ENCODE measurements around the gene TTLL12. TPM values are rescaled to one million over a fixed set of nuclear protein-coding genes. Genes with fewer than 3 reads are reported as not detected.
"Not testable (repeated sequence)": the region's sequence is repeated elsewhere in the genome, so short reads cannot be mapped to it uniquely, and the experiment has no call there.

Gene TTLL12
- total RNA-seq, 1 donor from 2014 or later: 15.1 TPM

GRCh38 chr22:43147821-43148220, 39.1 kb downstream of the TTLL12 start:
- Mint-ChIP-seq H3K36me3 (ENCODE audit: low read depth, unreplicated experiment) (no peaks in the 10 kb centered on the region), H3K27me3 (ENCODE audit: unreplicated experiment) (peaks cover 7% of the 10 kb centered on the region), H3K27ac (ENCODE audit: unreplicated experiment) (no peak overlapping the region), H3K4me3 (ENCODE audit: unreplicated experiment) (no peak overlapping the region), H3K4me1 (ENCODE audit: unreplicated experiment) (peaks cover 9% of the 10 kb centered on the region), H3K9me3 (ENCODE audit: unreplicated experiment) (no peaks in the 10 kb centered on the region)
- TF ChIP-seq CTCF (IDR thresholded peaks at IDR 0.05; ENCODE audit: unreplicated experiment): no peak
- no peak for DNase-seq (ENCODE audit: low spot score)

GRCh38 chr22:43146332-43146731, 40.6 kb downstream of the TTLL12 start:
- H3K9me3 Mint-ChIP-seq (ENCODE audit: unreplicated experiment); H3K36me3 Mint-ChIP-seq (ENCODE audit: low read depth, unreplicated experiment); H3K27ac Mint-ChIP-seq (ENCODE audit: unreplicated experiment); DNase-seq (ENCODE audit: low spot score); H3K4me3 Mint-ChIP-seq (ENCODE audit: unreplicated experiment); H3K4me1 Mint-ChIP-seq (ENCODE audit: unreplicated experiment): not testable (repeated sequence)
- peaks cover 12% of the 10 kb centered on the region for H3K27me3 Mint-ChIP-seq (ENCODE audit: unreplicated experiment)

GRCh38 chr22:43145371-43145770, 41.6 kb downstream of the TTLL12 start:
- not testable (repeated sequence) for H3K4me3 Mint-ChIP-seq (ENCODE audit: unreplicated experiment); H3K4me1 Mint-ChIP-seq (ENCODE audit: unreplicated experiment); H3K36me3 Mint-ChIP-seq (ENCODE audit: low read depth, unreplicated experiment); H3K27me3 Mint-ChIP-seq (ENCODE audit: unreplicated experiment); H3K9me3 Mint-ChIP-seq (ENCODE audit: unreplicated experiment); H3K27ac Mint-ChIP-seq (ENCODE audit: unreplicated experiment); DNase-seq (ENCODE audit: low spot score)

- Mint-ChIP-seq H3K9me3 (ENCODE audit: unreplicated experiment) (no peaks in the 10 kb centered on the region), H3K36me3 (ENCODE audit: low read depth, unreplicated experiment) (no peaks in the 10 kb centered on the region), H3K27me3 (ENCODE audit: unreplicated experiment) (peaks cover 9% of the 10 kb centered on the region), H3K4me1 (ENCODE audit: unreplicated experiment) (peaks cover 4% of the 10 kb centered on the region), H3K4me3 (ENCODE audit: unreplicated experiment) (no peak overlapping the region), H3K27ac (ENCODE audit: unreplicated experiment) (no peak overlapping the region)
- no peak for DNase-seq (ENCODE audit: low spot score)
- TF ChIP-seq CTCF (IDR thresholded peaks at IDR 0.05; ENCODE audit: unreplicated experiment): no peak
Measured at GRCh38 chr22:43144949-43145348, 42.0 kb downstream of the TTLL12 start.

GRCh38 chr22:43142880-43143562, 43.9 kb downstream of the TTLL12 start, which contains the start of gene MCAT:
Gene MCAT, minus strand, starts transcription at chr22:43143398. Its CDS starts 50 bp downstream, at chr22:43143348.
- Mint-ChIP-seq H3K27me3 (ENCODE audit: unreplicated experiment) (peaks cover 9% of the 10 kb centered on the region), H3K36me3 (ENCODE audit: low read depth, unreplicated experiment) (peaks cover 5% of the 10 kb centered on the region), H3K4me3 (ENCODE audit: unreplicated experiment) (peak within 1 kb of the TSS; percentile 90), H3K27ac (ENCODE audit: unreplicated experiment) (peak within 1 kb of the TSS; percentile 81), H3K9me3 (ENCODE audit: unreplicated experiment) (no peaks in the 10 kb centered on the region), H3K4me1 (ENCODE audit: unreplicated experiment) (peaks cover 4% of the 10 kb centered on the region)
- TF ChIP-seq CTCF (IDR thresholded peaks at IDR 0.05; ENCODE audit: unreplicated experiment): no peak
- DNase-seq (ENCODE audit: low spot score): peak; percentile 69

- Mint-ChIP-seq H3K27ac (ENCODE audit: unreplicated experiment) (peak overlapping the region; percentile 70), H3K4me1 (ENCODE audit: unreplicated experiment) (peaks cover 22% of the 10 kb centered on the region), H3K36me3 (ENCODE audit: low read depth, unreplicated experiment) (peaks cover 20% of the 10 kb centered on the region), H3K27me3 (ENCODE audit: unreplicated experiment) (peaks cover 1% of the 10 kb centered on the region), H3K4me3 (ENCODE audit: unreplicated experiment) (no peak overlapping the region), H3K9me3 (ENCODE audit: unreplicated experiment) (no peaks in the 10 kb centered on the region)
- DNase-seq (ENCODE audit: low spot score): no peak
- TF ChIP-seq CTCF (IDR thresholded peaks at IDR 0.05; ENCODE audit: unreplicated experiment): no peak
Measured at GRCh38 chr22:43136801-43137200, 50.1 kb downstream of the TTLL12 start.

Data from endothelial cell (in vitro differentiated cells).